Cardiac septum (tissue), 1 donor: ENCODE measurements around the gene EGR2. TPM values are rescaled to one million over a fixed set of nuclear protein-coding genes. Genes with fewer than 3 reads are reported as not detected.

Experiments used
- DNase-seq: peaks from one replicate; pipeline ENCODE4 v3.0.0-alpha.2; 2020; ENCODE audit warnings: low spot score
- intact Hi-C: fragments of 100-400 bp; cut with DNase I; formaldehyde crosslinking; loops from one replicate; pipeline ENCODE4 v1.14.0; 2022
- total RNA-seq: library from RNA; stranded (reverse); fragmentation: NEBNext Ultra II Directional; extraction: Animal tissue kit (Norgen Biotek cat#: 25700); gene quantifications from one replicate; pipeline ENCODE4 v1.2.1, GENCODE V29; 2021
- donor health status: DM: no; HTN: no; CAD: no.

Gene EGR2
- total RNA-seq, 1 donor from 2014 or later = 4.8 TPM

DNA sequence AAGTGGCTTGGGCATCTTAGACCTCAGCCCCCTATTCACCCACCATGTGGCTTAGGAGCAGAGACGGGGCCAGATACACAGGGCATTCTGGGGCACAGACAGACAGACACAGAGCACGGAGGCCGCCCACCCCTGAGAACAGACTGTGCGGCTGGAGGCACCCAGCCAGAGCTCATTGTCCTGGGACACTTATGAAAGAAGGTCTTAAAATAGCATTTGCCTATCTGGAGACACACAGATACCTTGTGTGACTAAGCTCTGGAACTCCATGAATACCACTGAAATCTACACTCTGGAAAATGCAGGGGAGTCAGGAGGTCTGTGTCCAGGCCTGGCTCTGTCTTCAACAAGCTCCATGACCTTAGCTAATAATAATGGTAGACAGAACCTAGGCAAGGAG is 53.0 kb downstream of the EGR2 start:
- intact Hi-C loops = loop anchor here (2.0 to 5.0 kb wide), 2 partner anchors 54 to 72 kb away; partner anchors contain the start of gene EGR2
- peak; percentile 78 for DNase-seq

Other genes with a start within 250 kb of the EGR2 start
- 19.5 TPM for gene ADO, start 11.6 kb downstream of the EGR2 start, total RNA-seq